IgD-negative memory B cell (primary cell): ENCODE data around the gene FCMR. TPM values are rescaled to one million over a fixed set of nuclear protein-coding genes. Genes with fewer than 3 reads are reported as not detected.
"Not testable (repeated sequence)": the region's sequence is repeated elsewhere in the genome, so short reads cannot be mapped to it uniquely, and the experiment has no call there.

Experiments used
- H3K27ac Mint-ChIP-seq, 3 donors: one replicate each; pipeline ENCODE4 v1.8.0; 2020 to 2022; ENCODE audit warnings: mild to moderate bottlenecking in 3 of 3, mixed read lengths in 3 of 3, moderate library complexity in 1 of 3
- H3K27me3 Mint-ChIP-seq: one replicate; pipeline ENCODE4 v1.8.0; 2021; ENCODE audit warnings: mixed read lengths
- H3K36me3 Mint-ChIP-seq: one replicate; pipeline ENCODE4 v1.8.0; 2020; ENCODE audit warnings: mild to moderate bottlenecking, mixed read lengths
- H3K4me1 Mint-ChIP-seq, 3 donors: one replicate each; pipeline ENCODE4 v1.8.0; 2020 to 2022; ENCODE audit warnings: mixed read lengths in 3 of 3, mild to moderate bottlenecking in 1 of 3
- H3K4me3 Mint-ChIP-seq, 4 donors: one replicate each; pipeline ENCODE4 v1.8.0; 2020 to 2022; ENCODE audit warnings: mild to moderate bottlenecking in 4 of 4, mixed read lengths in 4 of 4, moderate library complexity in 3 of 4
- H3K9me3 Mint-ChIP-seq, 3 donors: one replicate each; pipeline ENCODE4 v1.8.0; 2020 to 2021; ENCODE audit warnings: mixed read lengths in 3 of 3, mild to moderate bottlenecking in 1 of 3
- polyA plus RNA-seq: library from polyadenylated mRNA; unstranded; fragments of 300-500 nt; fragmentation: Illumina TruSeq; gene quantifications from one replicate; pipeline ENCODE4 v1.2.3, GENCODE V29; 2021

Gene FCMR
- polyA plus RNA-seq, 1 donor from 2014 or later = 1,091 TPM

DNA sequence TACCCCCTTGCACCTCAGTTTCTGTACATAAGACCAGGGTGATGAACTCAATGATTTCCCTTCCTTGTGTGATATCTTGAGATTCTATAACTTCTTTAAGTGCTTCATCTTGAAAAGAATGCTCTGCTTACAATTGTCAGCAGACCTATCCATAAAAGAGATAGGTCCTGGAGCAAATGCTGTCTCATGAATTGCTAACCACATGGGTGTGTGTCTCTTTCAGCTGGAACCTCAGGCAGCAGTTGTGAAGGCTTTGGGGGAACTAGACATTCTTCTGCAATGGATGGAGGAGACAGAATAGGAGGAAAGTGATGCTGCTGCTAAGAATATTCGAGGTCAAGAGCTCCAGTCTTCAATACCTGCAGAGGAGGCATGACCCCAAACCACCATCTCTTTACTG, 53.5 kb downstream of the FCMR start:
- Mint-ChIP-seq H3K27me3 (peaks cover 11% of the 10 kb centered on the region), H3K36me3 (no peaks in the 10 kb centered on the region), H3K9me3 (no peaks in the 10 kb centered on the region), H3K4me1 (peaks cover 0 to 3% (median 0%) of the 10 kb centered on the region in 3 donors), H3K27ac (no peak overlapping the region), H3K4me3 (no peak overlapping the region)

DNA sequence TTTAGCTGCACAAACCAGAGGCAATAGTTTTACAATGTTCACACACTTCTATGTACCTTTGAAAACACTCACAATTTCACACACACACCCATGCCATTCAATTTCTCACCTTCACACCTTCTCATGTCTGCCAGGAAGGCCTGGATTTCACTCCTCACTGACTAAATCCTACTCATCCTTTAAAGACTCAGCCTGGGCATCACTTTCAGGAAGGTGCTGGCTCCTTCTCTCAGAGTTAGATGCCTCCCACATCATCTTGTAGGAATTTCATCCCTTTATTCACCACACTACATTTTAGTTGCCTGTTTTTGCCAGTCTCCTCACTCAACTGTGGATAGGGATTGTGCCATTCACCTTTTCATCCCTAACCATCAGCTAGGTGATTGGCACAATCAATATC, 54.0 kb downstream of the FCMR start:
- Mint-ChIP-seq H3K36me3 (no peaks in the 10 kb centered on the region), H3K4me1 (peaks cover 0 to 3% (median 0%) of the 10 kb centered on the region in 3 donors), H3K4me3 (no peak overlapping the region), H3K27ac (no peak overlapping the region), H3K27me3 (peaks cover 14% of the 10 kb centered on the region), H3K9me3 (no peaks in the 10 kb centered on the region)

DNA sequence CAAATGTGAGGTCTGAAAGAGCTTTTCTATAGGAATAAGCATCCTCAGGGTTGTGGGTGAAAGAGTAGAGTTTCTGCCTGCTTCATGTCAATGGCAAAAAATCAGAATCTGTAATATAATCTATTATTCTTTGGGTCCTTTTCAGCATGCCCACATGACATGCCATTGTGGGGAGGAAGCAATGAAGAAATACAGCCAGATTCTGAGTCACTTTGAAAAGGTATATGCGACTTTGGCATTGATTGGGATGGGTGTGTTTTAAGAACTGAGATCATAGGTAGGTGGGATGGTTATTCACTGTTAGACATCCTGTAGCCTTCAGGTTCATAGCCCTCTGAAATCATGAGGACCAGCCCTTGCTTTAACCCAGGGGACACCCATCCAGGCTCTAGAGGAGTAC, 54.5 kb downstream of the FCMR start:
- Mint-ChIP-seq H3K36me3 (no peaks in the 10 kb centered on the region), H3K27ac (no peak overlapping the region), H3K9me3 (no peaks in the 10 kb centered on the region), H3K4me3 (no peak overlapping the region), H3K27me3 (peaks cover 14% of the 10 kb centered on the region), H3K4me1 (peaks cover 0 to 3% (median 0%) of the 10 kb centered on the region in 3 donors)

DNA sequence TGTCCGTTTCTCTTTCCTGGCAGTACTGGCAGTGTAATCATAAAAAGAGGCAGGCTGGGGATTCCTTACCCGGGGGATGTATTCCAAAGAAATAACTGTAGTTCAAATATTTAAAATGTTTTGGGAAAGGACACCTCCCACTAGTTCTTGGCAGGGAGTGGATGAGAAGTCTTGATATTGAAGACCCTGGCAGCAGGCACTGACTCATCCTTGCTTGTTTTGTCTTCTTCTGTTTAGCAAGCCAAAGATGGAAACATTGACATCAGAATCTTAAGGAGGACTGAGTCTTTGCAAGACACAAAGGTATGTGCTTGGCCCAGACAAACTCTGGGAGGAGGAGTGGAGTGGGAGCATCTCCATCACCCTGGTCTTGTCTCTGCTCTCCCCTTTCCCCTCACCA, 55.7 kb downstream of the FCMR start:
- Mint-ChIP-seq H3K4me3 (no peak overlapping the region), H3K27me3 (peaks cover 21% of the 10 kb centered on the region), H3K36me3 (peaks cover 3% of the 10 kb centered on the region), H3K4me1 (peaks cover 0 to 3% (median 0%) of the 10 kb centered on the region in 3 donors), H3K9me3 (no peaks in the 10 kb centered on the region), H3K27ac (no peak overlapping the region)

DNA sequence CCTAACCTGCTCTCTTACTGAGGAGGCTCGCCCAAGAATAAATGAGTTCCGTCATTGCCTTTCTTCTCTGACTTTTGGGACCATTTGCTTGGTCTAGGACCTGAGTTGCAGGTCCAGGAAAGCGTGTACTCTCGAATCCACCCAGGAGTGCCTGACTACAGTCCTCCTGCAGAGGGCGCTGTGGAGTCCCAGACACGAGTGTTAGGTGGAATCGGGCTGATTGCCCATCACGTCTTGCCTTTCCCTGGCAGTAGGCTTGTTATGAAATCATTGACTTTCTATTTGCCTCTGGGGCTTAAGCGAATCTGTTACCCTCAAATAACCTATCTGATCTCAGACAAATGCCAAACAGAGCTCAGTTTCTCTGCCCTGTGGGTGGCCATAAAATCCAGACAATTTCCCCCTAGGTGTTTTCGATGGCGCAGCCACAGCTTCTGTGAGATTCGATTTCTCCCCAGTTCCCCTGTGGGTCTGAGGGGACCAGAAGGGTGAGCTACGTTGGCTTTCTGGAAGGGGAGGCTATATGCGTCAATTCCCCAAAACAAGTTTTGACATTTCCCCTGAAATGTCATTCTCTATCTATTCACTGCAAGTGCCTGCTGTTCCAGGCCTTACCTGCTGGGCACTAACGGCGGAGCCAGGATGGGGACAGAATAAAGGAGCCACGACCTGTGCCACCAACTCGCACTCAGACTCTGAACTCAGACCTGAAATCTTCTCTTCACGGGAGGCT, 56.6 kb downstream of the FCMR start, which contains the start of gene IL20:
Gene IL20 (plus strand): TSS at position 685 of the 733 bp plus-strand sequence. CDS start 230 bp downstream, outside the sequence.
- no peaks in the 10 kb centered on the region for H3K9me3 Mint-ChIP-seq
- peaks cover 3% of the 10 kb centered on the region for H3K36me3 Mint-ChIP-seq
- peaks cover 0 to 3% (median 0%) of the 10 kb centered on the region in 3 donors for H3K4me1 Mint-ChIP-seq
- peaks cover 23% of the 10 kb centered on the region for H3K27me3 Mint-ChIP-seq
- peak within 1 kb of the TSS in 1 of 3 donors; percentile 29 for H3K27ac Mint-ChIP-seq
- no peak within 1 kb of the TSS for H3K4me3 Mint-ChIP-seq

DNA sequence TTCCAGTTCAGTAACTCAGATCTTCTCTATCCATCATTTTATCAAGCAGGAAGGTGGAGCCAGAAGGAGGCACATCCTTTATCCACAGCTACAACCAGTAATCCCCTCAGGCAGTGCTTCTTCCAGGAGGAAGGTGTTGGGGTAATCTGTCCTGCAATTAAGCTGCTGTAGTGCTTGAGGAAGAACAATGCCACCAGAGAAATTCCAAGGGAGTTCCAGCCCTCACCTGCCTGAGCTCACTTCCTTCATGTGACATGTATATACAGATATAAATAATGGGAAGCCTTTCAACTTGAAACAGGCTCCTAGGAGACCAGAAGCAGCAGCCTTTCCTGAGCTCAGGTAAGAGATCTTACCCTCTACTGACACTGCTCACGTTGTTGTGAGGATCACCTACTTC, 58.5 kb downstream of the FCMR start:
- Mint-ChIP-seq H3K27me3 (peaks cover 21% of the 10 kb centered on the region), H3K4me1 (peaks cover 0 to 3% (median 2%) of the 10 kb centered on the region in 3 donors), H3K4me3 (no peak overlapping the region), H3K36me3 (peaks cover 3% of the 10 kb centered on the region), H3K9me3 (no peaks in the 10 kb centered on the region), H3K27ac (no peak overlapping the region)

DNA sequence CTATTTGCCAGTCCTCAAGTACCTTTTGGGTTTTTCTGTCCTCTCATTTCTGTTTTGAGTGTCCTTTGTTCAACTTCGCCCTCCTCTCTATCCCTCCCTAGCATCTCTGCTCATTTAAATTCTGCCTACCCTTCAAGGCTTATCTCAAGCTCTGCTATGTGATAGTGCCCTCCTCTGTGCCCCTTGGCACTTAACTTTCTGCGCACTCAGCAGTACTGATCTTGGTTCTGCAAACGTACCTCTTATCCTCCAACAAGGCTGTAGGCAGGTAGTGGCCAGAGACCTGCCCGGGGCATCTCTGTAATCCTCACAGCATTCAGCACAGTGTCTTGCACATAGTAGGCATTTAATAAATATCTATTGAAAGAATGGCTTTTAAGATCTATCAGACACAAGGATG, 61.6 kb downstream of the FCMR start:
- Mint-ChIP-seq H3K27me3 (peaks cover 21% of the 10 kb centered on the region), H3K4me1 (peaks cover 0 to 5% (median 3%) of the 10 kb centered on the region in 3 donors), H3K9me3 (no peaks in the 10 kb centered on the region), H3K4me3 (no peak overlapping the region), H3K27ac (no peak overlapping the region), H3K36me3 (peaks cover 3% of the 10 kb centered on the region)

DNA sequence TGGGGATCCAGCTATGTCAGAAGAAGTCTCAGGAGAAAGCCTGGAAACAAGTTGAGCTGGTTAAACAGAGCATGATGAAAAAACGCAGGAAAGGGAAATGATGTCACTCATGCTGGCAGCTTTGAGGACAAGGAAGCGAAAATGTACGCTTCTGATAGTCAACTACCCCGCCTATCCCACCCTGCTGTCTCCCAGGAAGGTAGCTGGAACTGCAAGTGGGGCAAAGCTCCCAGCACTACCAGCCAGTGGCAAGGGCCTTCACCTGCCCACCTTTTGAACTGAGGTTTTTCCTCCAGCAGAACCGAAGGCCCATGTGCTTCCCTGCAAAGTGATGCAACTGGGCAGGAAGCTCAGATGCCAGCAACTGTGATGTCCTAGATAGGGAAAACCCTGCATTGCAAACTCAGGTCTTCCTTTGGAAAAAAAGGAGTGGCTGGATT, 62.6 kb downstream of the FCMR start:
- Mint-ChIP-seq H3K27ac (no peak overlapping the region), H3K9me3 (no peaks in the 10 kb centered on the region), H3K36me3 (peaks cover 3% of the 10 kb centered on the region), H3K4me3 (no peak overlapping the region), H3K4me1 (peaks cover 0 to 5% (median 0%) of the 10 kb centered on the region in 3 donors), H3K27me3 (peaks cover 18% of the 10 kb centered on the region)

DNA sequence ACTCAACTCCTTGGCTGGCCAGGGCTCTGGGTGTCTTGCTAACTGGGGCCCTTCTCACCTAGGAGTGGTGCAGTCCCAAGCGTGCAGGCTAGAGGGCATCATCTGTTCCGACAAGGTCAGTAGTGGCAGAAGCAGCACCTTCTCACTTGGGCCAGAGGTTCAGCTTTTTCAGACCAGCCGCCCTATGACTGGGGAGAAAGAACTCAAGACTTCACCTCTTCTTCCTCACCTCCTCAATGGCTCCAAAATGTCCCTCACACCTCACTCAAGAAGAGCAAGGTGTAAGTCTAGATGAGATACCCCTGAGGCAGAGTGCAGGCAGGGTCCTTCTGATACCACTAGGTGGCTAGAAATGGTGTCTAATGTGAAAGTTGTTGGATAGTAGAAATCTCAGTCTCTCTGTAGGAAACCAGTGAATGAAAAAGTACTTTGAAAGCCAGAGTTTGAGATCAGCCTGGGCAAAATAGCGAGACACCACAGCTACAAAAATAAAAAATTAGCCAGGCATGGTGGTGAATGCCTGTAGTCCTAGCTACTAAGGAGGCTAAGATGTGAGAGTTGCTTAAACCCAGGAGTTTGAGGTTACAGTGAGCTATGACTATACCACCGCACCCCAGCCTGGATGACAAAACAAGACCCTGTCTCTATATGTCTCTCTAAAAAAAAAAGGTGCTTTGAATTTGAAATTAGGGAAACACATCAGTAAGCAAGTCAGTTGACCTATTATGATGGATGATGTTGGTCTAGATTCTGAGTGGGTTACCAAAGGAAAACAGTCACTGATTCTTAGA, 64.9 kb downstream of the FCMR start:
- H3K9me3 Mint-ChIP-seq = peaks cover 0 to 5% (median 2%) of the 10 kb centered on the region in 3 donors
- no peak overlapping the region for H3K27ac Mint-ChIP-seq
- H3K4me1 Mint-ChIP-seq = peaks cover 0 to 5% (median 0%) of the 10 kb centered on the region in 3 donors
- H3K36me3 Mint-ChIP-seq = peaks cover 3% of the 10 kb centered on the region
- H3K27me3 Mint-ChIP-seq = peaks cover 15% of the 10 kb centered on the region
- H3K4me3 Mint-ChIP-seq = no peak overlapping the region

DNA sequence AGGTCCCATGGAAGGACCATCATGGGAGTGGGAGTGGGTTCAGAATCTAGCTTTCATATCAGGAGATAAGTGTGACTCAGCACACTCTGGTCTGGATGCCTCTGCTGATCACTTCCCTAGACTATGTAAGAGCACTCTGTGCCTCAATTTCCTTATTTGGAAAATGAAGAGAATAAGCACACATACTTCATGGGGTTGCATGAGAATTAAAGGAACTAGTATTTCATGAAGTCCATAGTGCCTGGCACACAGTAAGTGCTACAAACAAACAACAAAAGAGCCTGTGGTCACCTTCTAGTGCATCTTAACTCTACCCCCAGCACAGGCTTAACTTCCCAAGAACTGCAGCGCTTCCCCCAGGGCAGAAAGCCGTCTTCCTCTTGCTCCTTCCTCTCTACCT, 65.9 kb downstream of the FCMR start:
- Mint-ChIP-seq H3K4me3 (no peak overlapping the region), H3K36me3 (no peaks in the 10 kb centered on the region)

DNA sequence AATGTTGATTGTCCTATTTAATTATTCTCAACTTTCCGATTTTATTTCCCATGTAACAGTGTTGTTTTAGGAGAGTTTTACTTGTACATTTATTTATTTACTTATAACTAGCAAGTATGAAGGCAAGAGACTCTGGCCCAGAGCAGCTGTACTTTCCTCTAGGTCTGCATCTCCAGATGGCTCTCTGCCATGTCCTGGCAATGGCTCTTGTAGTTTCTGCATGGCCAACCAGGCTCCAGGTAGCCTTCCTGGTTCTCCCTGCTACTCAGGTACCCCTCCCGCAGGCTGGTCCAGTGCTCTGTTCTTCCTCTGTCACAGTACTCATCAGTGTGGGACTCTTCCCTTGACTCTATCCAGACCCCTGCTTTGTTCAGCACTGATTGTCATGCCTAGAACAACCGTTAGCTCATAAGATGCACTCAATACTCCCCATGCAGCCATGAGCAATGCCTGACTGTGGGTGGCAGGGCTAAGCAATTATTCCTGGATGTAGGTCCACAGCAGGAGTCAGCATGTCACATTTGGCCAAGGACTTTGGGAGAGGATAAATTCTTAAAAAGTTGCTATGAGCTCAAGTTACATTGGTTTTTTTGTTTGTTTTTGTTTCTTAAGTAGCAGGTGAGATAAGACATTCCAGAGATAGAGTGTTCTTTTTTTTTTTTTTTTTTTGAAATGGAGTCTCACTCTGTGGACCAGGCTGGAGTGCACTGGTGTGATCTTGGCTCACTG, 67.2 kb downstream of the FCMR start:
- Mint-ChIP-seq H3K4me1 (peaks cover 0 to 5% (median 0%) of the 10 kb centered on the region in 3 donors), H3K36me3 (peaks cover 1% of the 10 kb centered on the region), H3K27me3 (peaks cover 9% of the 10 kb centered on the region), H3K4me3 (no peak overlapping the region), H3K9me3 (peaks cover 0 to 5% (median 2%) of the 10 kb centered on the region in 3 donors), H3K27ac (no peak overlapping the region)

More for the DNA sequence above, 65.9 kb downstream of the FCMR start:
- Mint-ChIP-seq H3K4me1 (peaks cover 0 to 5% (median 0%) of the 10 kb centered on the region in 3 donors), H3K27me3 (peaks cover 12% of the 10 kb centered on the region), H3K9me3 (peaks cover 0 to 5% (median 2%) of the 10 kb centered on the region in 3 donors), H3K27ac (no peak overlapping the region)

DNA sequence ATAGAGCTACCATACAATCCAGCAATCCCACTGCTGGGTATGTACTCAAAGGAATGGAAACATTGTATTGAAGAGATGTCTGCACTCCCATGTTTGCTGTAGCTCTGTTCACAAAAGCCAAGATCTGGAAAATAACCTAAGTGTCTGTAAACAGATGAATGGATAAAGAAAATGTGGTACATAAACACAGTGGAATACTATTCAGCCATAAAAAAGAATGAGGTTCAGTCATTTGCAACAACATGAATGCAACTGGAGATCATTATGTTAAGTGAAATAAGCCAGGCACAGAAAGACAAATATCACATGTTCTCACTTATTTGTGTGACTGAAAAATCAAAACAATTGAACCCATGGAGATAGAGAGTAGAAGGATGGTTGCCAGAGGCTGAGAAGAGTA, 68.0 kb downstream of the FCMR start:
- not testable (repeated sequence) for H3K4me1 Mint-ChIP-seq, H3K9me3 Mint-ChIP-seq, H3K27ac Mint-ChIP-seq, H3K36me3 Mint-ChIP-seq, H3K4me3 Mint-ChIP-seq
- peaks cover 14% of the 10 kb centered on the region for H3K27me3 Mint-ChIP-seq
